Loucy (cell line): ENCODE measurements around the gene C2CD5.

ENCODE experiments used
- H2AFZ ChIP-seq: fragments of 200-600 bp; sonication (generic); 2 replicates; pipeline ENCODE4 v1.6.0; 2016; ENCODE audit warnings: antibody characterized with exemption, mild to moderate bottlenecking, low read length, moderate library complexity
- H3F3A ChIP-seq: fragments of 200-600 bp; 2 replicates; pipeline ENCODE4 v1.6.0; 2016; ENCODE audit warnings: antibody characterized with exemption, low read depth, mild to moderate bottlenecking
- H3K27me3 ChIP-seq: fragments of 200-600 bp; sonication (generic); 2 replicates; pipeline ENCODE4 v1.6.1; 2014; ENCODE audit warnings: low read length, mild to moderate bottlenecking; ENCODE audit not compliant: insufficient read depth, poor library complexity, severe bottlenecking
- H3K36me3 ChIP-seq: fragments of 200-600 bp; sonication (generic); 2 replicates; pipeline ENCODE4 v1.6.1; 2016; ENCODE audit warnings: low read length; ENCODE audit not compliant: insufficient read depth
- H3K4me1 ChIP-seq: fragments of 200-600 bp; sonication (generic); 2 replicates; pipeline ENCODE4 v1.5.1; 2014; ENCODE audit warnings: low read length, mild to moderate bottlenecking; ENCODE audit not compliant: insufficient read depth, poor library complexity, severe bottlenecking
- H3K4me2 ChIP-seq: fragments of 200-600 bp; sonication (generic); 2 replicates; pipeline ENCODE4 v1.6.0; 2014; ENCODE audit warnings: antibody characterized with exemption, low read length, low read depth, mild to moderate bottlenecking; ENCODE audit not compliant: poor library complexity, severe bottlenecking
- H3K4me3 ChIP-seq: fragments of 200-600 bp; sonication (generic); 2 replicates; pipeline ENCODE4 v1.5.1; 2014; ENCODE audit warnings: low read length, mild to moderate bottlenecking, mixed read lengths; ENCODE audit not compliant: poor library complexity, severe bottlenecking
- H3K79me2 ChIP-seq: fragments of 200-600 bp; sonication (generic); 2 replicates; pipeline ENCODE4 v1.6.1; 2014; ENCODE audit warnings: low read length; ENCODE audit not compliant: insufficient read depth
- H3K9ac ChIP-seq: fragments of 200-600 bp; sonication (generic); 2 replicates; pipeline ENCODE4 v1.6.0; 2014; ENCODE audit warnings: mild to moderate bottlenecking, low read depth, low read length, moderate library complexity; ENCODE audit not compliant: poor library complexity, severe bottlenecking
- H3K9me2 ChIP-seq: fragments of 200-600 bp; sonication (generic); replicated peaks from 2 replicates; pipeline ENCODE4 v1.6.1; 2016; ENCODE audit warnings: low read depth, low read length, mixed read lengths
- H3K9me3 ChIP-seq: fragments of 200-600 bp; sonication (generic); 2 replicates; pipeline ENCODE4 v1.6.1; 2014; ENCODE audit warnings: mild to moderate bottlenecking, antibody characterized with exemption, low read length, low read depth; ENCODE audit not compliant: insufficient read depth
- H4K20me1 ChIP-seq: fragments of 200-600 bp; sonication (generic); 2 replicates; pipeline ENCODE4 v1.6.0; 2014; ENCODE audit warnings: antibody characterized with exemption, low read length, mild to moderate bottlenecking; ENCODE audit not compliant: insufficient read depth, poor library complexity, severe bottlenecking
- CTCF ChIP-seq: fragments of 200-600 bp; sonication (generic); conservative IDR thresholded peaks from 2 replicates; pipeline ENCODE4 v1.5.1; 2014; ENCODE audit warnings: mild to moderate bottlenecking, antibody characterized with exemption, low read length
- EZH2phosphoT487 ChIP-seq: fragments of 200-600 bp; IDR thresholded peaks from 2 replicates; pipeline ENCODE4 v1.6.1; 2018; ENCODE audit warnings: antibody characterized with exemption, mild to moderate bottlenecking, moderate library complexity, borderline replicate concordance

Gene C2CD5

GRCh38 chr12:22437031-22437806 lies 107.1 kb downstream of the C2CD5 start:
- Histone ChIP-seq H3K27me3 (no peaks in the 10 kb centered on the region), H3K79me2 (no peaks in the 10 kb centered on the region), H3K9me2 (no peaks in the 10 kb centered on the region), H3K4me1 (no peaks in the 10 kb centered on the region), H2AFZ (no peak overlapping the region), H4K20me1 (no peaks in the 10 kb centered on the region), H3K9me3 (no peaks in the 10 kb centered on the region), H3K4me3 (no peak overlapping the region), H3K4me2 (no peak overlapping the region), H3F3A (no peaks in the 10 kb centered on the region), H3K36me3 (no peaks in the 10 kb centered on the region), H3K9ac (no peak overlapping the region)
- TF ChIP-seq CTCF (0 out of 2 replicates have a peak, but pooled peaks have one; percentile 17), EZH2phosphoT487 (no peak)

- Histone ChIP-seq H3K27me3 (no peaks in the 10 kb centered on the region), H3K9me3 (no peaks in the 10 kb centered on the region), H3K9ac (no peak overlapping the region), H2AFZ (no peak overlapping the region), H3F3A (no peaks in the 10 kb centered on the region), H3K9me2 (no peaks in the 10 kb centered on the region), H3K4me1 (no peaks in the 10 kb centered on the region), H3K4me3 (no peak overlapping the region), H3K79me2 (no peaks in the 10 kb centered on the region), H4K20me1 (no peaks in the 10 kb centered on the region), H3K4me2 (no peak overlapping the region), H3K36me3 (no peaks in the 10 kb centered on the region)
- TF ChIP-seq EZH2phosphoT487 = no peak
- TF ChIP-seq CTCF = no peak
Observed at GRCh38 chr12:22435583-22435982, 108.8 kb downstream of the C2CD5 start.

GRCh38 chr12:22431693-22432251 lies 112.6 kb downstream of the C2CD5 start:
- no peak overlapping the region for H3K4me2 ChIP-seq
- peak overlapping the region; percentile 4; the same call in 1 of the 2 replicates for H2AFZ ChIP-seq
- TF ChIP-seq EZH2phosphoT487 (no peak), CTCF (no peak)
- H3K9me3 ChIP-seq = no peaks in the 10 kb centered on the region
- H3K36me3 ChIP-seq = no peaks in the 10 kb centered on the region
- H3K79me2 ChIP-seq = no peaks in the 10 kb centered on the region
- no peaks in the 10 kb centered on the region for H3K9me2 ChIP-seq
- H3K9ac ChIP-seq = no peak overlapping the region
- H3K27me3 ChIP-seq = no peaks in the 10 kb centered on the region
- H4K20me1 ChIP-seq = no peaks in the 10 kb centered on the region
- no peaks in the 10 kb centered on the region for H3K4me1 ChIP-seq
- H3K4me3 ChIP-seq = no peak overlapping the region
- no peaks in the 10 kb centered on the region for H3F3A ChIP-seq
